Mesodermal cell (in vitro differentiated cells): ENCODE measurements around the gene GHRHR.

Experiments used
- H3K27ac ChIP-seq: 2 replicates; pipeline ENCODE4 v1.7.0; 2013; ENCODE audit warnings: mild to moderate bottlenecking, low read depth, low read length, moderate library complexity; ENCODE audit not compliant: severe bottlenecking
- H3K36me3 ChIP-seq: 2 replicates; pipeline ENCODE4 v1.7.1; 2013; ENCODE audit warnings: mild to moderate bottlenecking, low read length, moderate library complexity; ENCODE audit not compliant: control insufficient read depth, insufficient read depth
- H3K4me1 ChIP-seq: one replicate; pipeline ENCODE4 v1.7.1; 2013; ENCODE audit warnings: mild to moderate bottlenecking, low read length; ENCODE audit not compliant: insufficient read depth, control insufficient read depth, poor library complexity, severe bottlenecking
- H3K4me3 ChIP-seq: 2 replicates; pipeline ENCODE4 v1.7.0; 2013; ENCODE audit warnings: low read length, control low read depth, mild to moderate bottlenecking; ENCODE audit not compliant: insufficient read depth, poor library complexity, severe bottlenecking; ENCODE audit errors: extremely low read depth
- H3K9me3 ChIP-seq: 2 replicates; pipeline ENCODE4 v1.7.1; 2013; ENCODE audit warnings: mild to moderate bottlenecking, low read length, moderate library complexity; ENCODE audit not compliant: control insufficient read depth
- WGBS, 2 experiments: methylation state at CpG; one replicate each; pipeline ENCODE4 v1.1.5; 2013; ENCODE audit warnings: missing lambda C conversion rate in 2 of 2; ENCODE audit not compliant: insufficient coverage in 2 of 2; 5-methylcytosine and 5-hydroxymethylcytosine counted together

Gene GHRHR

DNA sequence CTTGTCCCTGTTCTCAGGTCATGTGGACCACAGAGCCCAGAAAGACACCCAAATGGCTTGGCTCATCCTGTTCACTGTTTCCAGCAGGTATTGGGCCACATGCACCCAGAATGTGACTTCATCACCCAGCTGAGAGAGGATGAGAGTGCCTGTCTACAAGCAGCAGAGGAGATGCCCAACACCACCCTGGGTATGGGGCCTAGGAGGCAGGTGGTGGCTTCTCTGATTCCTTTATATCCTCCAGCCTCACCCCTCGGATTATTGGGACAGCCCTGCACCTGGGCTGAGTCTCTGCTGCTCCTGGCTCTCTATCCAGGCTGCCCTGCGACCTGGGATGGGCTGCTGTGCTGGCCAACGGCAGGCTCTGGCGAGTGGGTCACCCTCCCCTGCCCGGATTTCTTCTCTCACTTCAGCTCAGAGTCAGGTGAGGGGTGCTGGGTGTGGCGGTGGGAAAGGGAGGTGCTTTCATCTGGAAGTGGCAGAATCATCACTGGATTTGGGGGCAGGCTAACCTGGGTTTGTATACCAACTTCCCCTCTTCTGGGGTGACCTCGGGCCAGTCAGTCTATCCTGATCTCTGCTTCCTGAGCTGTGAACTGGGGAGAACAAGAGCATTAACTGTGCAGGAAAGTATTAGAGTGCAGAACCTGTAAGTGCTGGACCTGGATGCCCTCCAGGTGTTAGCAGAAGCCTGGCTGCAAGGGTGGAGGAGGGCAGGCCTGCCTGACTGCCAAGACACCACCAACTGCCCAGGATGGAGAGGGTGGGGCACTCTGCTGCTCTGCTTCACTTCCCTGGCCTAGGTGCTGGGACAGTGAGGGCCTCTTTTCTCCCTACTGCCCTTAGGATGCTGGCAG, 5.2 kb downstream of the GHRHR start:
- no peak overlapping the region for H3K4me3 ChIP-seq
- H3K36me3 ChIP-seq, result no peaks in the 10 kb centered on the region
- no peaks in the 10 kb centered on the region for H3K4me1 ChIP-seq
- no peak overlapping the region for H3K27ac ChIP-seq
- H3K9me3 ChIP-seq, result no peaks in the 10 kb centered on the region
- WGBS, 2 experiments, result 77 to 80% methylated on average over 1 to 3 of the region's 7 CpGs

DNA sequence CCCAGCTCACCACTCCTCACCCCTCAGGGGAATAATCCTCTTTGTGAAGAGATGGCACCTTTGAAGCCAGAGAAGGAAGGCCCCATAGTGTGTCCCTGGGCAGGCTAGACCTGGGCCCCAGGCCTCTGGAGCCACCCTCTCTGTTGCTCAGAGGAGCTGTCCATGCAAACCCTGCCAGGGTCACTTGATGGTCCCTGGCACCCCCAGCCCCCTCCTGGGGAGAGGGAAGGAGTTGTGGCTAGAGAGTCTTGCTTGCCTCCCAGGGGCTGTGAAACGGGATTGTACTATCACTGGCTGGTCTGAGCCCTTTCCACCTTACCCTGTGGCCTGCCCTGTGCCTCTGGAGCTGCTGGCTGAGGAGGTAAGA, 5.8 kb downstream of the GHRHR start:
- no peaks in the 10 kb centered on the region for H3K9me3 ChIP-seq
- no peak overlapping the region for H3K4me3 ChIP-seq
- H3K4me1 ChIP-seq, result no peaks in the 10 kb centered on the region
- WGBS, 2 experiments, result 89% methylated on average over 1 of the region's 1 CpG; no CpG with 5 or more reads in 1 of the 2 experiments
- H3K36me3 ChIP-seq, result no peaks in the 10 kb centered on the region
- no peak overlapping the region for H3K27ac ChIP-seq

DNA sequence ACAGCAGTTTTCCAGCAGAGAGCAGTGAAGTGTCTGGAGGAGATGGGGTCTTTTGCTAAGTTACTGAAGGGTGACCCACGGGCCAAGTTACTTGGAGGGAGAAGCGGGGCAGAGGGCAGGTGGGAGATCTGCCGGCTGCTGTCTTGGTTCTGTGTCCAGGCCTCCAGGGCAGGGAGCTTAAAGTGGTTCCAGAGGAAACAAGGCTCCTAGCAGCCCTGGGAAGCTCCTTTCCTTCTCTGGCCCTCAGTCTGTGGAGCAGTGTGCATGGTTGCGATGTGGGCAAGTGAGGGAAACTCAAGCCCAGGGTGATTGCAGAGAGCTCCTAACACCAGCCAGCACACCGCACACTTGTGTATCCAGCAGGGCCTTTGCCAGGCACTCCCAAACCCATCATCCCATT, 6.3 kb downstream of the GHRHR start:
- Histone ChIP-seq H3K9me3 (no peaks in the 10 kb centered on the region), H3K4me3 (no peak overlapping the region), H3K4me1 (no peaks in the 10 kb centered on the region), H3K36me3 (no peaks in the 10 kb centered on the region), H3K27ac (no peak overlapping the region)
- WGBS, 2 experiments, result 90 to 93% methylated on average over 2 to 4 of the region's 5 CpGs

GRCh38 chr7:30970594-30971094, 6.9 kb downstream of the GHRHR start:
- H3K9me3 ChIP-seq, result no peaks in the 10 kb centered on the region
- no peaks in the 10 kb centered on the region for H3K36me3 ChIP-seq
- H3K4me1 ChIP-seq, result no peaks in the 10 kb centered on the region
- H3K4me3 ChIP-seq, result no peak overlapping the region
- no peak overlapping the region for H3K27ac ChIP-seq
- 52 to 83% methylated on average over 2 to 3 of the region's 6 CpGs for WGBS, 2 experiments

- WGBS, 2 experiments, result 61 to 76% methylated on average over 2 to 3 of the region's 3 CpGs
- no peaks in the 10 kb centered on the region for H3K4me1 ChIP-seq
- H3K9me3 ChIP-seq, result no peaks in the 10 kb centered on the region
- H3K36me3 ChIP-seq, result no peaks in the 10 kb centered on the region
- no peak overlapping the region for H3K27ac ChIP-seq
- H3K4me3 ChIP-seq, result no peak overlapping the region
These were observed 7.7 kb downstream of the GHRHR start for GRCh38 chr7:30971440-30971839.

- Histone ChIP-seq H3K36me3 (no peaks in the 10 kb centered on the region), H3K9me3 (no peaks in the 10 kb centered on the region), H3K27ac (no peak overlapping the region), H3K4me3 (no peak overlapping the region), H3K4me1 (no peaks in the 10 kb centered on the region)
- WGBS, 2 experiments, result 80 to 84% methylated on average over 10 to 11 of the region's 15 CpGs
These were observed 8.2 kb downstream of the GHRHR start for GRCh38 chr7:30971840-30972563.

- no peaks in the 10 kb centered on the region for H3K9me3 ChIP-seq
- 60 to 73% methylated on average over 3 of the region's 3 CpGs for WGBS, 2 experiments
- no peak overlapping the region for H3K27ac ChIP-seq
These were observed 9.5 kb downstream of the GHRHR start for GRCh38 chr7:30973292-30973691.

GRCh38 chr7:30973791-30974604, 10.2 kb downstream of the GHRHR start:
- H3K4me3 ChIP-seq, result no peak overlapping the region
- H3K4me1 ChIP-seq, result no peaks in the 10 kb centered on the region
- H3K9me3 ChIP-seq, result no peaks in the 10 kb centered on the region
- no peaks in the 10 kb centered on the region for H3K36me3 ChIP-seq
- no peak overlapping the region for H3K27ac ChIP-seq
- 85 to 94% methylated on average over 14 to 15 of the region's 18 CpGs for WGBS, 2 experiments

More at GRCh38 chr7:30973292-30973691, 9.5 kb downstream of the GHRHR start:
- Histone ChIP-seq H3K36me3 (no peaks in the 10 kb centered on the region), H3K4me3 (no peak overlapping the region), H3K4me1 (no peaks in the 10 kb centered on the region)

DNA sequence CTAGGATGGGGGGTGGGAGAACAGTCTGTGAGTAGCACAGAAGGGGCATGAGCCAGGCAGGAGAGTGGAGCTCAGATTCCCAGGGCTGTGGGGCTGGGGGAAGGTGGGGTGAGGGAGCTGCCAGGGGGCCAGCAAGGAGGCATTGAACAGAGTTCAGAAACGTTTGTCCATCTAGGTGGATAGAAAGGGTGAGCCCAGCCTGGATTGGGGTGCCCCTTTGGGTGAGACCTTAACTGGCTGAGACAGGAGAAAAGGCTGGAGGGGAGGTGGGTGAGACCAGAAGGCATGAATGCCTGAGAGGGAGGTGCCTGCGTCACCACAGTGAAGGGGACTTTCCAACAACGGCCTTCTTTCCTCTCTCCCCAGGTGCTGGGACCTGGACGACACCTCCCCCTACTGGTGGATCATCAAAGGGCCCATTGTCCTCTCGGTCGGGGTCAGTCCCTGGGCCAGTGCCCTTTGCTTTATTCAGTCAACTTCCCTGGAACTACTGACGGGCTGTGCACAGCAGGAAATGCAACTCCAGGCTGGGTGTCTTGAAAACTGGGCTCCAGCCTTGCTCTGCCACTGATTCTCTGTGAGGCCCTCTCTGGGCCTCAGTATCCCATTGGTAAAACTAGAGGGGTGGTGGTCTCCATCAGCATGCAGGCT, 11.0 kb downstream of the GHRHR start:
- WGBS, 2 experiments, result 17 to 18% methylated on average over 7 of the region's 7 CpGs

GRCh38 chr7:30975256-30975899, 11.6 kb downstream of the GHRHR start:
- 90 to 93% methylated on average over 2 to 3 of the region's 5 CpGs for WGBS, 2 experiments
- no peaks in the 10 kb centered on the region for H3K4me1 ChIP-seq
- no peak overlapping the region for H3K4me3 ChIP-seq
- no peaks in the 10 kb centered on the region for H3K9me3 ChIP-seq
- H3K27ac ChIP-seq, result no peak overlapping the region
- no peaks in the 10 kb centered on the region for H3K36me3 ChIP-seq

More for the DNA sequence above, 11.0 kb downstream of the GHRHR start:
- H3K4me1 ChIP-seq, result no peaks in the 10 kb centered on the region
- H3K4me3 ChIP-seq, result no peak overlapping the region
- no peak overlapping the region for H3K27ac ChIP-seq
- H3K36me3 ChIP-seq, result no peaks in the 10 kb centered on the region
- H3K9me3 ChIP-seq, result no peaks in the 10 kb centered on the region
